Endothelial cell of umbilical vein (primary cell): Measurements from ENCODE around the gene ZNF675. TPM values are rescaled to one million over a fixed set of nuclear protein-coding genes. Genes with fewer than 3 reads are reported as not detected.
"Not testable (repeated sequence)": the region's sequence is repeated elsewhere in the genome, so short reads cannot be mapped to it uniquely, and the experiment has no call there.

Source experiments
- BruUV-seq: library from RNA; stranded (reverse); fragments of 400-500 nt; replicated peaks from 2 replicates; lab custom pipeline; 2021; lab: Mats Ljungman, UMichigan
- CTCF ChIA-PET: fragments of 300-600, 350-600 bp; sonication (Branson Sonifier 250); formaldehyde crosslinking; loops from one replicate; lab custom pipeline; 2021; ENCODE audit warnings: antibody characterized with exemption, inconsistent platforms; lab: Charles Lee
- POLR2A ChIA-PET: fragments of 300-600, 350-600 bp; sonication (Branson Sonifier 250); formaldehyde crosslinking; loops from one replicate; lab custom pipeline; 2021; ENCODE audit warnings: antibody characterized with exemption, inconsistent platforms; lab: Charles Lee
- DNase-seq: peaks from one replicate; pipeline ENCODE4 v3.0.0-alpha.2; 2011; ENCODE audit warnings: low read depth, low spot score
- FAIRE-seq: peaks from 2 replicates; lab custom pipeline; 2011; peaks lifted over from hg19 to GRCh38; lab: Jason Lieb, UNC
- H2AFZ ChIP-seq: 2 replicates; pipeline ENCODE4 v1.6.0; 2012; ENCODE audit warnings: low read depth, low read length, control low read depth, inconsistent platforms
- H3K27ac ChIP-seq: 2 replicates; pipeline ENCODE4 v1.5.1; 2011; ENCODE audit warnings: low read depth, mild to moderate bottlenecking, control low read depth, low read length, moderate library complexity; ENCODE audit not compliant: insufficient read depth
- H3K27me3 ChIP-seq, 2 experiments: 2 replicates each; pipeline versions ENCODE4 v1.6.0 to v1.6.1; 2011; ENCODE audit warnings: low read length in 2 of 2, mixed read lengths in 1 of 2; ENCODE audit not compliant: control insufficient read depth in 2 of 2, insufficient read depth in 2 of 2
- H3K36me3 ChIP-seq, 2 experiments: 2 replicates in 1 of 2; 3 replicates in 1 of 2; pipeline ENCODE4 v1.5.1; 2011; ENCODE audit warnings: low read length in 2 of 2, mild to moderate bottlenecking in 1 of 2, moderate library complexity in 1 of 2; ENCODE audit not compliant: control insufficient read depth in 2 of 2, insufficient read depth in 2 of 2; ENCODE audit errors: extremely low read depth in 1 of 2
- H3K4me1 ChIP-seq: 3 replicates; pipeline ENCODE4 v1.5.1; 2011; ENCODE audit warnings: mild to moderate bottlenecking, low read length; ENCODE audit not compliant: control insufficient read depth, insufficient read depth; ENCODE audit errors: extremely low read depth
- H3K4me2 ChIP-seq: 2 replicates; pipeline ENCODE4 v1.6.1; 2011; ENCODE audit warnings: low read length, control low read depth, mixed read lengths; ENCODE audit not compliant: insufficient read depth
- H3K4me3 ChIP-seq, 3 experiments: fragments of 200-600 bp in 1 of 3; sonication (generic), shearing (Covaris generic) in 1 of 3; replicated peaks in 1 of 3; 2 replicates each; pipeline ENCODE4 v1.5.1; 2011 to 2016; ENCODE audit warnings: control low read depth in 3 of 3, low read length in 3 of 3, mild to moderate bottlenecking in 2 of 3, inconsistent platforms in 1 of 3, low read depth in 1 of 3, moderate library complexity in 1 of 3; ENCODE audit not compliant: insufficient read depth in 1 of 3
- H3K79me2 ChIP-seq: 2 replicates; pipeline ENCODE4 v1.6.0; 2012; ENCODE audit warnings: low read length, inconsistent platforms; ENCODE audit not compliant: control insufficient read depth, insufficient read depth
- H3K9ac ChIP-seq: replicated peaks from 2 replicates; pipeline ENCODE3; 2011; ENCODE audit warnings: low read length, control low read depth; ENCODE audit not compliant: insufficient read depth; ENCODE audit errors: extremely low read depth
- H3K9me1 ChIP-seq: replicated peaks from 3 replicates; pipeline ENCODE4 v1.6.0; 2011; ENCODE audit warnings: mild to moderate bottlenecking, low read length; ENCODE audit not compliant: control insufficient read depth, insufficient read depth; ENCODE audit errors: extremely low read depth
- H3K9me3 ChIP-seq: replicated peaks from 2 replicates; pipeline ENCODE4 v1.5.1; 2012; ENCODE audit warnings: low read length, inconsistent platforms; ENCODE audit not compliant: control insufficient read depth, insufficient read depth
- H4K20me1 ChIP-seq: replicated peaks from 2 replicates; pipeline ENCODE3; 2011; ENCODE audit warnings: mild to moderate bottlenecking, low read length; ENCODE audit not compliant: control insufficient read depth, insufficient read depth; ENCODE audit errors: extremely low read depth
- CTCF ChIP-seq, 2 donors: IDR thresholded peaks; 1 replicate in 1 of 2; 2 replicates in 1 of 2; pipeline ENCODE4 v1.5.1; 2011; ENCODE audit warnings: low read length in 2 of 2, mild to moderate bottlenecking in 2 of 2, moderate library complexity in 2 of 2, control low read depth in 1 of 2, inconsistent platforms in 1 of 2, low read depth in 1 of 2; ENCODE audit not compliant: insufficient read depth in 1 of 2; ENCODE audit errors: extremely low read depth in 1 of 2
- EZH2 ChIP-seq: IDR thresholded peaks from 2 replicates; pipeline ENCODE4 v1.6.1; 2012; ENCODE audit warnings: borderline replicate concordance, low read depth, mild to moderate bottlenecking, moderate library complexity, low read length, inconsistent platforms; ENCODE audit not compliant: severe bottlenecking
- FOS ChIP-seq: IDR thresholded peaks from 2 replicates; pipeline ENCODE4 v1.6.1; 2011; ENCODE audit warnings: mild to moderate bottlenecking, low read length, moderate library complexity, borderline replicate concordance; ENCODE audit not compliant: insufficient read depth
- MYC ChIP-seq: IDR thresholded peaks from one replicate; pipeline ENCODE4 v1.6.1; 2011; ENCODE audit warnings: mild to moderate bottlenecking, low read depth, low read length
- POLR2AphosphoS5 ChIP-seq: IDR thresholded peaks from 2 replicates; pipeline ENCODE4 v1.6.1; 2012; ENCODE audit warnings: low read depth, mild to moderate bottlenecking, control low read depth, low read length, moderate library complexity; ENCODE audit not compliant: insufficient read depth
- dilution Hi-C: fragments of 300-500 bp; cut with MboI; formaldehyde crosslinking; loops from one replicate; pipeline ENCODE4 v1.15.0; 2019; ENCODE audit warnings: low sequenced_read_pairs; ENCODE audit not compliant: extremely low pct_ligation_motif_present
- intact Hi-C: fragments of 100-400 bp; cut with micrococcal nuclease; formaldehyde crosslinking; loops from one replicate; pipeline ENCODE4 v1.10.0; 2022
- polyA plus RNA-seq, 4 experiments: library from polyadenylated mRNA; depleted of rRNA in 3 of 4; stranded (reverse) in 3 of 4; unstranded in 1 of 4; fragments of >200 nt; gene quantifications; 2 replicates each; pipeline versions ENCODE4 v1.2.1 to v1.2.3, GENCODE V29; 2011 to 2012; ENCODE audit warnings: missing spikeins in 1 of 4
- total RNA-seq: library from RNA; stranded (reverse); gene quantifications from 2 replicates; pipeline ENCODE4 v1.2.3, GENCODE V29; 2021
- TF ChIP-seq, protein P1 (sequence below): IDR thresholded peaks from 2 replicates; pipeline ENCODE4 v1.6.1; 2011; ENCODE audit not compliant: insufficient read depth, insufficient read length

The ZNF675 gene
- total and polyA plus RNA-seq, 2 donors (not counting 3 experiments of a cell fraction or from before 2014, with no cell fraction given): 3.5 to 9.3 TPM

- no peaks in the 10 kb centered on the region for H3K9me1 ChIP-seq
- no TSS peak for BruUV-seq
- H3K4me1 ChIP-seq: no peaks in the 10 kb centered on the region
- peaks cover 5 to 6% of the 10 kb centered on the region in 2 experiments for H3K36me3 ChIP-seq
- no peaks in the 10 kb centered on the region for H3K9me3 ChIP-seq
- H2AFZ ChIP-seq: no peak overlapping the region
- DNase-seq (no peak), FAIRE-seq (no peak)
- POLR2A ChIA-PET: no interaction called here
- H3K27ac ChIP-seq: no peak overlapping the region
- H3K79me2 ChIP-seq: peaks cover 6% of the 10 kb centered on the region
- H3K4me2 ChIP-seq: no peak overlapping the region
- no peak overlapping the region for H3K9ac ChIP-seq
- no peaks in the 10 kb centered on the region for H4K20me1 ChIP-seq
- TF ChIP-seq CTCF (IDR thresholded peaks at IDR 0.05; ENCODE audit: extremely low read depth in 1 of 2, insufficient read depth in 1 of 2, low read depth in 1 of 2, low read length in 2 of 2): no peak
- TF ChIP-seq MYC: no peak
- TF ChIP-seq FOS: no peak
- TF ChIP-seq EZH2: no peak
- TF ChIP-seq, protein P1, sequence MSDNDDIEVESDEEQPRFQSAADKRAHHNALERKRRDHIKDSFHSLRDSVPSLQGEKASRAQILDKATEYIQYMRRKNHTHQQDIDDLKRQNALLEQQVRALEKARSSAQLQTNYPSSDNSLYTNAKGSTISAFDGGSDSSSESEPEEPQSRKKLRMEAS: no peak
- TF ChIP-seq POLR2AphosphoS5: no peak
- H3K4me3 ChIP-seq: no peak overlapping the region
- dilution Hi-C loops: no loop called here
- no peaks in the 10 kb centered on the region for H3K27me3 ChIP-seq
- intact Hi-C loops: no loop called here
- CTCF ChIA-PET: no interaction called here
Observed at GRCh38 chr19:23665651-23666410, 21.2 kb downstream of the ZNF675 start.

GRCh38 chr19:23649817-23650216, 37.2 kb downstream of the ZNF675 start:
- H3K4me3 ChIP-seq, H3K27ac ChIP-seq, H3K9me3 ChIP-seq, H3K4me2 ChIP-seq, H2AFZ ChIP-seq, H3K9ac ChIP-seq, DNase-seq, intact Hi-C loops, dilution Hi-C loops, H4K20me1 ChIP-seq, POLR2A ChIA-PET, FAIRE-seq, H3K36me3 ChIP-seq, H3K79me2 ChIP-seq, CTCF ChIA-PET, H3K9me1 ChIP-seq, H3K4me1 ChIP-seq, BruUV-seq, H3K27me3 ChIP-seq: not testable (repeated sequence)
